HCT116 (cell line): ENCODE data around the gene HSPBAP1.

Experiments
- ATF3 ChIP-seq: IDR thresholded peaks from 2 replicates; pipeline ENCODE4 v1.6.1; 2012
- CEBPB ChIP-seq: IDR thresholded peaks from 2 replicates; pipeline ENCODE4 v1.6.1; 2012; ENCODE audit warnings: low read depth
- CTCF ChIP-seq, 3 experiments: fragments of 200-600 bp in 1 of 3; sonication (generic) in 1 of 3; IDR thresholded peaks in 2 of 3; conservative IDR thresholded peaks in 1 of 3; 2 replicates each; pipeline ENCODE4 v1.5.1; 2012 to 2017; ENCODE audit warnings: low read depth in 2 of 3, low read length in 2 of 3, antibody characterized with exemption in 1 of 3, borderline replicate concordance in 1 of 3, control low read depth in 1 of 3, mild to moderate bottlenecking in 1 of 3, mixed read lengths in 1 of 3, mixed run types in 1 of 3, moderate library complexity in 1 of 3; ENCODE audit not compliant: insufficient read depth in 1 of 3
- EZH2 ChIP-seq: fragments of 200-600 bp; sonication (generic); IDR thresholded peaks from 2 replicates; pipeline ENCODE4 v1.6.1; 2017; ENCODE audit warnings: antibody characterized with exemption, mixed run types
- JUND ChIP-seq: IDR thresholded peaks from 2 replicates; pipeline ENCODE4 v1.6.1; 2012
- MAX ChIP-seq: IDR thresholded peaks from 2 replicates; pipeline ENCODE4 v1.6.1; 2012
- POLR2A ChIP-seq: IDR thresholded peaks from 2 replicates; pipeline ENCODE4 v1.7.0; 2011; ENCODE audit warnings: borderline replicate concordance; ENCODE audit not compliant: insufficient read depth, insufficient read length; ENCODE audit errors: extremely low read depth
- POLR2AphosphoS5 ChIP-seq: IDR thresholded peaks from 2 replicates; pipeline ENCODE4 v1.6.1; 2011; ENCODE audit warnings: mild to moderate bottlenecking, low read depth, low read length, moderate library complexity
- RAD21 ChIP-seq: IDR thresholded peaks from 2 replicates; pipeline ENCODE4 v1.6.1; 2012; ENCODE audit warnings: low read depth, mild to moderate bottlenecking
- REST ChIP-seq: IDR thresholded peaks from 2 replicates; pipeline ENCODE4 v1.6.1; 2012; ENCODE audit warnings: low read depth
- SIN3A ChIP-seq: IDR thresholded peaks from 2 replicates; pipeline ENCODE4 v1.6.1; 2012; ENCODE audit warnings: low read depth
- SP1 ChIP-seq: IDR thresholded peaks from 2 replicates; pipeline ENCODE4 v1.6.1; 2012; ENCODE audit warnings: low read depth
- SRF ChIP-seq: IDR thresholded peaks from 2 replicates; pipeline ENCODE4 v1.6.1; 2012; ENCODE audit warnings: low read depth
- YY1 ChIP-seq: IDR thresholded peaks from 2 replicates; pipeline ENCODE4 v1.6.1; 2011; ENCODE audit warnings: low read length, low read depth, moderate library complexity, mild to moderate bottlenecking; ENCODE audit not compliant: insufficient replicate concordance; ENCODE audit errors: extremely low read depth

- TF ChIP-seq CTCF (IDR thresholded peaks at IDR 0.05 in 2 of 3, conservative IDR thresholded peaks at IDR 0.05 in 1 of 3; ENCODE audit: borderline replicate concordance in 1 of 3, insufficient read depth in 1 of 3, low read depth in 2 of 3, low read length in 2 of 3) (no peak), ATF3 (no peak), YY1 (no peak), EZH2 (no peak), RAD21 (no peak), SP1 (no peak), REST (no peak), MAX (no peak), SIN3A (no peak), POLR2AphosphoS5 (no peak), POLR2A (no peak), CEBPB (no peak), SRF (no peak), JUND (no peak)
Observed at GRCh38 chr3:122767540-122768372, 25.9 kb downstream of the HSPBAP1 start.
